ENCODE measurements around the gene RHBDF2.

Gene RHBDF2

DNA sequence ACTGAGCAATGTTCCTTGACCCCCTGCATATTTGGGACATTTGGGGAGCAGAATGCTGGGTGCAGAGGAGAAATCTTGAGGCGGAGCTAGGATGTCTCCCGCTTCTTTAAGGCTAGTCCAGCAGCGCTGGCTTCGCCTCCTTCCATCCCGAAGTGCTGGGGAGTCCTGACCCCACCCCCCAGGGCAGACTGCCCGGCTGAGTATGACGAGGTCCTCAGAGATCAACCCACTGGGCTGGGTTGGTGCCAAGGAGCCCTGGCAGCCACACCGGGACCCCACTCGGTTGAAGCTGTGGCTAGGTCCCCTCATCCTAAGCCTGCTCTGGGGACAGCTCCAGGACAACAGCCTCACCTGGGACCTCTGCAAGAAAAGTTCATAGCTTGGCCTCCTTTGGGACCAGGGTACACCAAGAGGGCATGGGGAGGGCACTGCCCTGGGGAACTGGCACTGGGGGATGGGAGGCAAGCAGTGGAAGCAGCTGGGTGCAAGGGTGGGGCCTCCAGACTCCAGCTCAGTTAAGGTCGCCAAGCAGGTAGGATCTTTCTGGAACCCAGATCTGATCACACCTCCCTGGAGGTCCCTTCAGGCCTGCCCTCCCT, 11.0 kb downstream of the RHBDF2 start:
- Histone ChIP-seq H3K4me3 (ENCODE audit: control insufficient read depth in 1 of 7, extremely low read depth in 1 of 7, insufficient read depth in 4 of 7, low read depth in 2 of 7, low read length in 6 of 7) (no peak overlapping the region), H3K27me3 (replicated peaks in 2 of 5; ENCODE audit: control insufficient read depth in 4 of 5, insufficient read depth in 5 of 5, low read length in 4 of 5) (no peaks in the 10 kb centered on the region), H3K36me3 (ENCODE audit: control insufficient read depth in 4 of 4, insufficient read depth in 4 of 4, low read length in 3 of 4) (no peaks in the 10 kb centered on the region), H3K9me3 (ENCODE audit: control extremely low read depth in 1 of 5, control insufficient read depth in 4 of 5, insufficient read depth in 2 of 5, low read depth in 1 of 5, low read length in 4 of 5) (no peaks in the 10 kb centered on the region), H3K4me1 (ENCODE audit: control extremely low read depth in 1 of 4, control insufficient read depth in 4 of 4, insufficient read depth in 4 of 4, low read length in 3 of 4) (peaks cover 0 to 53% (median 39%) of the 10 kb centered on the region in 4 experiments), H3K27ac (ENCODE audit: insufficient read depth in 1 of 2, low read depth in 1 of 2, low read length in 2 of 2, poor library complexity in 1 of 2, severe bottlenecking in 2 of 2) (no peak overlapping the region)
- WGBS (ENCODE audit: insufficient coverage), result 95% methylated on average over 10 of the region's 10 CpGs
- ChIA-PET CTCF (interaction anchor here (1.2 to 37.8 kb wide), 3 partner anchors 9 to 24 kb away, joined by 4 to 787 read pairs (median 9); partner anchors contain the start of genes AANAT and UBE2O), POLR2A (no interaction called here)
- DNase-seq, result no peak

DNA sequence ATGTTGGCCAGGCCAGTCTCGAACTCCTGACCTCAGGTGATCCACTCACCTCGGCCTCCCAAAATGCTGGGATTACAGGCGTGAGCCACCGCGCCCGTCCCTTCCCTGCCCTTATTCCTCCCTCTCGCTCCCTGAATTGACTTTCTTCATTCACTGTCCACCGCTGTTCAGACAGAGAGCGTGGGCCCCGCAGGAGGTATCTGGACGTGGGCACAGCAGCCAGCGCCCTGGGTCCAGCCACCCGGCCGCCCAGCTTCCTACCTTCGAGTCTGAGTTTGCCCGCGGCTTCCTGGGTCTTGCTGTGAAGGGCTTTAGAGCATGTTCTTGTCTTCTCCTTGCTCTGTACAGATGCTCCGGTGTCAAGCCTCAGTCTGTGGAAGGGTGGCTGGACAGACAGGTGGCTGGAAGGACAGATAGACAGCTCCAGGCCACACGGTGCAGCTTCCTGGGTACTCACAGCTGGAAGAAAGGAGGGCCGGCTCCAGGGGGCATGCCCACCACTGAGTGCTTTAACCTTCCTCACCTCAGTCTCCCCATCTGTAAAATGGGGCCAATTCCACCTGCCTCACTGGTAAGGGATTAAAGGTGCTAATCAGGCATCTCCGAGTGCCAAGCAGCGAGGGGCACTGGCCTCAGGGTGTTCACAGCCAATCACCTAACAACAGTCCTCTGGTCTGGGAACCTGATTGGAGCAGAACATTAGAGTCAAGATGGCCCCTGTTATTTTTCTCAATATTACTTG, 13.6 kb downstream of the RHBDF2 start:
- ChIA-PET CTCF (interaction anchor here (0.6 to 37.8 kb wide), 2 partner anchors 22 to 153 kb away, joined by 3 to 787 read pairs; partner anchors contain the start of genes AANAT and UBE2O), POLR2A (interaction anchor here (0.6 kb wide), 1 partner anchor 1640 kb away, joined by 4 read pairs; no protein-coding TSS in a partner anchor)
- DNase-seq, result no peak
- no peaks in the 10 kb centered on the region for H3K27me3 ChIP-seq (replicated peaks in 2 of 5; ENCODE audit: control insufficient read depth in 4 of 5, insufficient read depth in 5 of 5, low read length in 4 of 5)
- no peaks in the 10 kb centered on the region for H3K9me3 ChIP-seq (ENCODE audit: control extremely low read depth in 1 of 5, control insufficient read depth in 4 of 5, insufficient read depth in 2 of 5, low read depth in 1 of 5, low read length in 4 of 5)
- H3K4me3 ChIP-seq (ENCODE audit: control insufficient read depth in 1 of 7, extremely low read depth in 1 of 7, insufficient read depth in 4 of 7, low read depth in 2 of 7, low read length in 6 of 7), result no peak overlapping the region
- H3K36me3 ChIP-seq (ENCODE audit: control insufficient read depth in 4 of 4, insufficient read depth in 4 of 4, low read length in 3 of 4), result no peaks in the 10 kb centered on the region
- WGBS (ENCODE audit: insufficient coverage), result 94% methylated on average over 22 of the region's 22 CpGs
- H3K27ac ChIP-seq (ENCODE audit: insufficient read depth in 1 of 2, low read depth in 1 of 2, low read length in 2 of 2, poor library complexity in 1 of 2, severe bottlenecking in 2 of 2), result no peak overlapping the region
- peaks cover 0 to 29% (median 20%) of the 10 kb centered on the region in 4 experiments for H3K4me1 ChIP-seq (ENCODE audit: control extremely low read depth in 1 of 4, control insufficient read depth in 4 of 4, insufficient read depth in 4 of 4, low read length in 3 of 4)

DNA sequence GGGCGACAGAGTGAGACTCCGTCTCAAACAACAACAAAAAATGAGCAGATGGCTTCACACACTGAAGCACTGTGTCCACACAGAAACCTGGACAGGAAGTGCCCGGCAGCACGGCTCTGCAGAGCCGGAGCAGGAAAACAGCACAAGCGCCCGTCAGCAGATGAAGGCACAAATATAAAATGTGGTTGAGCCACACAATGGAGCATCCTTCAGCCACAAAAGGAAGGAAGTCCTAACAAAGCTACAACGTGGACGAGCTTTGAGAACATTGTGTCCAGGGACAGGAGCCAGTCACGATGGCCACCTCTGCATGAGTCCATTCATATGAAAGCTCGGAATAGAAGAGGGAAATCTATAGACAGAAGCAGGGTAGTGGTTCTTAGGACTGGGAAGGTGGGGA, 15.7 kb downstream of the RHBDF2 start:
- ChIA-PET CTCF (interaction anchor here (0.8 to 37.8 kb wide), 3 partner anchors 15 to 20 kb away, joined by 3 to 787 read pairs (median 3); partner anchors contain the start of genes AANAT, RHBDF2 and UBE2O), POLR2A (interaction anchor here (0.6 kb wide), 1 partner anchor 216 kb away, joined by 3 read pairs; no protein-coding TSS in a partner anchor)

DNA sequence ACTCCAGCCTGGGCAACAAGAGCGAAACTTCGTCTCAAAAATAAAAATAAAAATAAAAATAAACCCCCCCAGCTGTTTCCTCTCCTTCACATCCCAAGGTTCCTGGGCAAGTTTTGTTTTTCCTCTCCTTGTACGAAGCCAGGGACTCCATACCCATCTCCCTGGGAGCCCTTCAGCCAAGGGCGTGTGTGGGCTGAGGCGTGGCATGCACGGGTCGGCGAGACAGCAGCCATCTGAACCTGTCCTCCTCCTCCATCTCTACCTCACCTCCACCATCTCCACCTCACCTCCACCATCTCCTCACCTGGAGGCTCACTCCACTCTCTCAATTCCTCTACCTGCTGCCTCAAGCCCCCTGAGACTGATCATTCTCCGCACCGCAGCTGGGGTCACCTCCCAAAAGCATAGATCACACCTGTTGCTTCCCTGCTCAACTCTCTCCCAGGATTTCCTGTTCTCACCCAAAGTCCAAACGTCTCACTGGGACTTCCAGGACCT, 16.9 kb downstream of the RHBDF2 start:
- POLR2A ChIA-PET, result no interaction called here
- 95% methylated on average over 9 of the region's 11 CpGs for WGBS (ENCODE audit: insufficient coverage)
- Histone ChIP-seq H3K27ac (ENCODE audit: insufficient read depth in 1 of 2, low read depth in 1 of 2, low read length in 2 of 2, poor library complexity in 1 of 2, severe bottlenecking in 2 of 2) (no peak overlapping the region), H3K4me3 (ENCODE audit: control insufficient read depth in 1 of 7, extremely low read depth in 1 of 7, insufficient read depth in 4 of 7, low read depth in 2 of 7, low read length in 6 of 7) (no peak overlapping the region), H3K36me3 (ENCODE audit: control insufficient read depth in 4 of 4, insufficient read depth in 4 of 4, low read length in 3 of 4) (no peaks in the 10 kb centered on the region), H3K27me3 (replicated peaks in 2 of 5; ENCODE audit: control insufficient read depth in 4 of 5, insufficient read depth in 5 of 5, low read length in 4 of 5) (no peaks in the 10 kb centered on the region), H3K9me3 (ENCODE audit: control extremely low read depth in 1 of 5, control insufficient read depth in 4 of 5, insufficient read depth in 2 of 5, low read depth in 1 of 5, low read length in 4 of 5) (no peaks in the 10 kb centered on the region), H3K4me1 (ENCODE audit: control extremely low read depth in 1 of 4, control insufficient read depth in 4 of 4, insufficient read depth in 4 of 4, low read length in 3 of 4) (peaks cover 0 to 31% (median 18%) of the 10 kb centered on the region in 4 experiments)
- CTCF ChIA-PET, result interaction anchor here (1.1 to 37.8 kb wide), 2 partner anchors 9 to 19 kb away, joined by 5 to 787 read pairs; partner anchors contain the start of genes AANAT and UBE2O
- no peak for DNase-seq

More for the DNA sequence above, 15.7 kb downstream of the RHBDF2 start:
- peaks cover 0 to 26% (median 16%) of the 10 kb centered on the region in 4 experiments for H3K4me1 ChIP-seq (ENCODE audit: control extremely low read depth in 1 of 4, control insufficient read depth in 4 of 4, insufficient read depth in 4 of 4, low read length in 3 of 4)
- no peaks in the 10 kb centered on the region for H3K27me3 ChIP-seq (replicated peaks in 2 of 5; ENCODE audit: control insufficient read depth in 4 of 5, insufficient read depth in 5 of 5, low read length in 4 of 5)
- H3K9me3 ChIP-seq (ENCODE audit: control extremely low read depth in 1 of 5, control insufficient read depth in 4 of 5, insufficient read depth in 2 of 5, low read depth in 1 of 5, low read length in 4 of 5), result no peaks in the 10 kb centered on the region
- 48% methylated on average over 10 of the region's 11 CpGs for WGBS (ENCODE audit: insufficient coverage)
- no peaks in the 10 kb centered on the region for H3K36me3 ChIP-seq (ENCODE audit: control insufficient read depth in 4 of 4, insufficient read depth in 4 of 4, low read length in 3 of 4)
- no peak overlapping the region for H3K4me3 ChIP-seq (ENCODE audit: control insufficient read depth in 1 of 7, extremely low read depth in 1 of 7, insufficient read depth in 4 of 7, low read depth in 2 of 7, low read length in 6 of 7)
- DNase-seq, result no peak
- no peak overlapping the region for H3K27ac ChIP-seq (ENCODE audit: insufficient read depth in 1 of 2, low read depth in 1 of 2, low read length in 2 of 2, poor library complexity in 1 of 2, severe bottlenecking in 2 of 2)

DNA sequence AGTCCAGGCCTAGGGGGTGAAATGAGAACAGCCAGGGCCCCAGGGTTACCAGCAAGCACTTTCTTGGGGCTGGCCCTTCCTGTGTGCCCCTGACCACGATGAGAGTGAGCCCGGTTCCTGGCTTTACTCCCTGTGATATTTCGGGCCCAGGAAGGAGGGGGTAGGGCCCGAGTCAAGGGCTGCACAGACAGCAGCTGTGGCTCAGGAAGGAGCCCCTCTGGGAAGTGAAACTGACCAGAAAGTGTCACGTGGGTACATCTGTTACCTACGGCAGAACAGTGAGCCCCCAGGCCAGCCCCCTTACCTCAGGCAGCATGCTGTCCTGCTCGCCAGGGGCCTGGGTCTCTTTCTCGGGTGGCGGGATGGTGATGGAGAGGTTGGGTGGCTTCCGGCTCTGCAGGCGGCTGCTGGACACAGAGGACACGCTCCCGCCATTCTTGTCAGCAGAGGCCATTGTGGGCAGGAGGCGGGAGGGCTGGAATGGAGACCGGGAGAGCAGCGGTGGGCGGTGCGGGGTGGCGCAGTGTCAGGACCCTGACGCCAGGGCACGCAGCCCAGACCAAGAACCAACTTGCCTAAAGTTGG, 20.1 kb downstream of the RHBDF2 start:
- Histone ChIP-seq H3K4me3 (ENCODE audit: control insufficient read depth in 1 of 7, extremely low read depth in 1 of 7, insufficient read depth in 4 of 7, low read depth in 2 of 7, low read length in 6 of 7) (peak overlapping the region in 4 of 7 experiments; percentile 11 to 47 (median 33)), H3K9me3 (ENCODE audit: control extremely low read depth in 1 of 5, control insufficient read depth in 4 of 5, insufficient read depth in 2 of 5, low read depth in 1 of 5, low read length in 4 of 5) (no peaks in the 10 kb centered on the region), H3K36me3 (ENCODE audit: control insufficient read depth in 4 of 4, insufficient read depth in 4 of 4, low read length in 3 of 4) (peaks cover 0 to 8% (median 2%) of the 10 kb centered on the region in 4 experiments), H3K27me3 (replicated peaks in 2 of 5; ENCODE audit: control insufficient read depth in 4 of 5, insufficient read depth in 5 of 5, low read length in 4 of 5) (no peaks in the 10 kb centered on the region), H3K27ac (ENCODE audit: insufficient read depth in 1 of 2, low read depth in 1 of 2, low read length in 2 of 2, poor library complexity in 1 of 2, severe bottlenecking in 2 of 2) (no peak overlapping the region), H3K4me1 (ENCODE audit: control extremely low read depth in 1 of 4, control insufficient read depth in 4 of 4, insufficient read depth in 4 of 4, low read length in 3 of 4) (peaks cover 0 to 31% (median 18%) of the 10 kb centered on the region in 4 experiments)
- peak in 2 of 3 donors; percentile 35 to 46 for DNase-seq
- ChIA-PET CTCF (interaction anchor here (35.3 to 37.8 kb wide), 2 partner anchors 15 to 17 kb away, joined by 787 read pairs; partner anchors contain the start of genes AANAT, RHBDF2 and UBE2O), POLR2A (interaction anchor here (1.0 kb wide), 1 partner anchor 12 kb away, joined by 4 read pairs; no protein-coding TSS in a partner anchor)
- WGBS (ENCODE audit: insufficient coverage), result 70% methylated on average over 19 of the region's 21 CpGs

DNA sequence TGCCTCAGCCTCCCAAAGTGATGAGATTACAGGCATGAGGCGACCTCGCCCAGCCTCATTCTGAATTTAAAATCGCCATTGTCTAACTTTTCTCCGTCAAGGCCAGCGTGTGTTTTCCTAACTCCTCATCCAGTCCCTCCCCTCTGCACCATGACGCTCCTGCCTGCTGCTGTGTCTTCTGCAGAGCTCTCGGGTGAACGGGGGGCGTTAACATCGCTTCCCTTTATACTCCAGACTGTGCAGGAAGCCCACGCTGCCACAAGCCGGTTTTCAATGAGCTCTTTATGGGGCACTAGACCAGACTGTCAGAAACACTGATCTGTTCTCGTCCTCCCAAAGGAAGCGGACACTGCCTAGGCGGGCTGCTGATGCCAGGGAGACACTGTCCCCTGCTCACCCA, 20.6 kb downstream of the RHBDF2 start:
- H3K27me3 ChIP-seq (replicated peaks in 2 of 5; ENCODE audit: control insufficient read depth in 4 of 5, insufficient read depth in 5 of 5, low read length in 4 of 5), result no peaks in the 10 kb centered on the region
- DNase-seq, result peak in 2 of 3 donors; percentile 65
- H3K4me3 ChIP-seq (ENCODE audit: control insufficient read depth in 1 of 7, extremely low read depth in 1 of 7, insufficient read depth in 4 of 7, low read depth in 2 of 7, low read length in 6 of 7), result peak overlapping the region in 4 of 7 experiments; percentile 11 to 47 (median 33)
- ChIA-PET POLR2A (interaction anchor here (1.0 kb wide), 1 partner anchor 13 kb away, joined by 4 read pairs; no protein-coding TSS in a partner anchor), CTCF (interaction anchor here (35.3 to 37.8 kb wide), 2 partner anchors 15 to 18 kb away, joined by 787 read pairs; partner anchors contain the start of genes AANAT, RHBDF2 and UBE2O)
- H3K27ac ChIP-seq (ENCODE audit: insufficient read depth in 1 of 2, low read depth in 1 of 2, low read length in 2 of 2, poor library complexity in 1 of 2, severe bottlenecking in 2 of 2), result no peak overlapping the region
- 43% methylated on average over 11 of the region's 15 CpGs for WGBS (ENCODE audit: insufficient coverage)
- H3K36me3 ChIP-seq (ENCODE audit: control insufficient read depth in 4 of 4, insufficient read depth in 4 of 4, low read length in 3 of 4), result peaks cover 0 to 8% (median 2%) of the 10 kb centered on the region in 4 experiments
- H3K9me3 ChIP-seq (ENCODE audit: control extremely low read depth in 1 of 5, control insufficient read depth in 4 of 5, insufficient read depth in 2 of 5, low read depth in 1 of 5, low read length in 4 of 5), result no peaks in the 10 kb centered on the region
- peaks cover 0 to 29% (median 17%) of the 10 kb centered on the region in 4 experiments for H3K4me1 ChIP-seq (ENCODE audit: control extremely low read depth in 1 of 4, control insufficient read depth in 4 of 4, insufficient read depth in 4 of 4, low read length in 3 of 4)
